ENCODE measurements around the gene DDX1. TPM values are rescaled to one million over a fixed set of nuclear protein-coding genes. Genes with fewer than 3 reads are reported as not detected.

The DDX1 gene
- polyA plus RNA-seq, 1 experiment, result 49.6 TPM

DNA sequence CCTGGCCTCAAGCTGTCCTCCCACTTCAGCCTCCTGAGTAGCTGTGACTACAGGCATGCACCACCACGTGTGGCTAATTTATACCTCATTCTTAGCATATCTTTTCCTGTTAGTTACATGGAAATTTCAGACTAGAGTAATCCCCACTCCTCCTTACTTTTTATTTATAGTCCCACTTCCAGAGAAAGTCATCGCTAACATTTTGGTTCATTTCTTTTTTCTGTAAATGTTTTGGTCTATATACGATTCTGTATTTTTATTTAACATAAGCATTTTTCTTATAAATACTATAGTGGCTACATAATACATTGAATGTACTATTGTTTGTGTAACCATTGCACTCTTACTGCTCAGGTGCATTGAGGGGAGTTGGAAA lies 42.3 kb downstream of the DDX1 start:
- CTCF ChIA-PET, result interaction anchor here (2.1 kb wide), 1 partner anchor 975 kb away, joined by 6 read pairs; no protein-coding TSS in a partner anchor
- Histone ChIP-seq H3K27me3 (ENCODE audit: control insufficient read depth, insufficient read depth, low read length) (no peaks in the 10 kb centered on the region), H3K4me3 (ENCODE audit: low read depth, low read length) (no peak overlapping the region), H3K36me3 (ENCODE audit: control insufficient read depth, insufficient read depth, low read length) (peaks cover 13% of the 10 kb centered on the region)
- no peak for TF ChIP-seq CTCF (IDR thresholded peaks at IDR 0.05; ENCODE audit: insufficient read depth, low read depth, low read length)
- POLR2A ChIA-PET, result no interaction called here
- no peak for DNase-seq (ENCODE audit: low read depth)

- H3K36me3 ChIP-seq (ENCODE audit: control insufficient read depth, insufficient read depth, low read length), result peaks cover 13% of the 10 kb centered on the region
- no peak for DNase-seq (ENCODE audit: low read depth)
- CTCF ChIA-PET, result interaction anchor here (1.5 to 7.5 kb wide), 2 partner anchors 974 to 1122 kb away, joined by 4 to 54 read pairs; no protein-coding TSS in a partner anchor
- POLR2A ChIA-PET, result no interaction called here
- no peak overlapping the region for H3K4me3 ChIP-seq (ENCODE audit: low read depth, low read length)
- no peaks in the 10 kb centered on the region for H3K27me3 ChIP-seq (ENCODE audit: control insufficient read depth, insufficient read depth, low read length)
- TF ChIP-seq CTCF (IDR thresholded peaks at IDR 0.05; ENCODE audit: insufficient read depth, low read depth, low read length), result no peak
Measured at GRCh38 chr2:15634846-15635490, 43.3 kb downstream of the DDX1 start.

- H3K36me3 ChIP-seq (ENCODE audit: control insufficient read depth, insufficient read depth, low read length), result peaks cover 8% of the 10 kb centered on the region
- H3K4me3 ChIP-seq (ENCODE audit: low read depth, low read length), result no peak overlapping the region
- TF ChIP-seq CTCF (IDR thresholded peaks at IDR 0.05; ENCODE audit: insufficient read depth, low read depth, low read length), result peak; percentile 81
- DNase-seq (ENCODE audit: low read depth), result no peak
- ChIA-PET CTCF (interaction anchor here (0.6 to 7.5 kb wide), 12 partner anchors 8 to 974 kb away, joined by 3 to 54 read pairs (median 4); no protein-coding TSS in a partner anchor), POLR2A (no interaction called here)
- H3K27me3 ChIP-seq (ENCODE audit: control insufficient read depth, insufficient read depth, low read length), result no peaks in the 10 kb centered on the region
Measured at GRCh38 chr2:15636972-15637785, 45.5 kb downstream of the DDX1 start.

GRCh38 chr2:15638720-15639119 lies 47.1 kb downstream of the DDX1 start:
- DNase-seq (ENCODE audit: low read depth), result no peak
- CTCF ChIA-PET, result interaction anchor here (0.9 to 7.5 kb wide), 3 partner anchors 9 to 970 kb away, joined by 3 to 54 read pairs (median 5); no protein-coding TSS in a partner anchor
- no peak for TF ChIP-seq CTCF (IDR thresholded peaks at IDR 0.05; ENCODE audit: insufficient read depth, low read depth, low read length)

More at GRCh38 chr2:15638720-15639119, 47.1 kb downstream of the DDX1 start:
- H3K4me3 ChIP-seq (ENCODE audit: low read depth, low read length), result no peak overlapping the region
- H3K27me3 ChIP-seq (ENCODE audit: control insufficient read depth, insufficient read depth, low read length), result no peaks in the 10 kb centered on the region
- H3K36me3 ChIP-seq (ENCODE audit: control insufficient read depth, insufficient read depth, low read length), result no peaks in the 10 kb centered on the region
- POLR2A ChIA-PET, result interaction anchor here (0.6 kb wide), 1 partner anchor 301 kb away, joined by 3 read pairs; no protein-coding TSS in a partner anchor
